Glomerular endothelial cell (primary cell): ENCODE measurements around the gene HERPUD2. TPM values are rescaled to one million over a fixed set of nuclear protein-coding genes. Genes with fewer than 3 reads are reported as not detected.
"Not testable (repeated sequence)": the region's sequence is repeated elsewhere in the genome, so short reads cannot be mapped to it uniquely, and the experiment has no call there.

Experiments
- DNase-seq: peaks from one replicate; pipeline ENCODE4 v3.0.0-alpha.2; 2011; ENCODE audit warnings: low read depth, low spot score; ENCODE audit errors: extremely low read depth
- total RNA-seq: library from RNA; depleted of rRNA; stranded (reverse); fragments of >200 nt; gene quantifications from 2 replicates; pipeline ENCODE4 v1.2.3, GENCODE V29; 2015

Gene HERPUD2
- total RNA-seq, 1 donor from 2014 or later: 37.0 TPM

GRCh38 chr7:35624299-35625186 is 70.4 kb downstream of the HERPUD2 start:
- DNase-seq: no peak

GRCh38 chr7:35623381-35623780 is 71.6 kb downstream of the HERPUD2 start:
- DNase-seq: no peak

GRCh38 chr7:35619863-35620262 is 75.1 kb downstream of the HERPUD2 start:
- no peak for DNase-seq

GRCh38 chr7:35617041-35617440 is 77.9 kb downstream of the HERPUD2 start:
- DNase-seq: no peak

GRCh38 chr7:35613150-35613549 is 81.8 kb downstream of the HERPUD2 start:
- no peak for DNase-seq

- no peak for DNase-seq
Observed at GRCh38 chr7:35605760-35606159, 89.2 kb downstream of the HERPUD2 start.

GRCh38 chr7:35604595-35604994 is 90.3 kb downstream of the HERPUD2 start:
- DNase-seq: no peak

GRCh38 chr7:35599645-35600044 is 95.3 kb downstream of the HERPUD2 start:
- DNase-seq: no peak

GRCh38 chr7:35599061-35599460 is 95.9 kb downstream of the HERPUD2 start:
- no peak for DNase-seq

GRCh38 chr7:35596061-35596460 is 98.9 kb downstream of the HERPUD2 start:
- no peak for DNase-seq

GRCh38 chr7:35593899-35594298 is 101.0 kb downstream of the HERPUD2 start:
- no peak for DNase-seq

- DNase-seq: no peak
Observed at GRCh38 chr7:35588647-35589046, 106.3 kb downstream of the HERPUD2 start.

GRCh38 chr7:35584990-35585389 is 109.9 kb downstream of the HERPUD2 start:
- DNase-seq: no peak

GRCh38 chr7:35584533-35584932 is 110.4 kb downstream of the HERPUD2 start:
- not testable (repeated sequence) for DNase-seq

Other genes with a start within 250 kb of the HERPUD2 start
- 190 and 191 TPM in 2 replicates for gene SEPTIN7, start 105.9 kb upstream of the HERPUD2 start, total RNA-seq